ENCODE results near the gene E2F1. TPM values are rescaled to one million over a fixed set of nuclear protein-coding genes. Genes with fewer than 3 reads are reported as not detected.
"Not testable (repeated sequence)": the region's sequence is repeated elsewhere in the genome, so short reads cannot be mapped to it uniquely, and the experiment has no call there.

E2F1 gene
- polyA plus RNA-seq, 6 donors from 2014 or later: 0.16 to 0.78 (median 0.27) TPM; not detected in 2

DNA sequence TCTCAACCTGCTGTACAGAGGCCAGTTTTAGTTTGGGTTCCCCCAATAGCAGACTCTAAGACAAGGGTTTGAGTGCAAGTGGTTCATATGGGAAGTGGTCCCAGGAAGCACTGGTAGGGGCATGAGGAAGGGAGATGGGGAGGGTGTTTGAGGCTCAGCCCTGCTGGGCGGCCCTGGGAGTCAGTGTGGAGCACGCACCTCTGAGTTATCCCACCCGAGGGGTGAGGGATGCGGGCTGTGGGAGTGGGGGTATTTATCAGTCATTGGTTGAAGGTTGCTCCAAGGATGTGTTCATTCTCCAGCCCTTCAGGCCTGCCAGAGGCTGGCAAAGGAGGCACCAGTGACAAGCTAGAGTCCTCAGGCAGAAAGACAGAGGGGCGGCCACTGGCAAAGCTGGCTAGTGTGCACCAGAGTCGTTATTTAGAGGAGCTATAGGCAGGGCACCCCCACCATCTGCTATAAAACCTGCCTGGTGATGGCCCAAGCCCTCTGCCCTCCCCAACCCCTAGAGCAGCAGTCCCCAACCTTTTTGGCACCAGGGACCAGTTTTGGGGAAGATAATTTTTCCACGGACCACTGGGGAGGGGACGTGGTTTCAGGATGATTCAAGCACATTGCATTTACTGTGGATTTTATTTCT is 17.4 kb upstream of the E2F1 start:
- no peak overlapping the region for H3K4me3 Mint-ChIP-seq
- H3K27ac Mint-ChIP-seq: no peak overlapping the region
- H3K9me3 Mint-ChIP-seq: peaks cover 0 to 2% (median 0%) of the 10 kb centered on the region in 7 donors
- H3K4me1 Mint-ChIP-seq: peaks cover 0 to 3% (median 0%) of the 10 kb centered on the region in 3 donors
- no peak for ATAC-seq (ENCODE audit: low read depth in 2 of 2)
- no peak for DNase-seq
- H3K36me3 Mint-ChIP-seq: peaks cover 0 to 6% of the 10 kb centered on the region in 2 donors
- no peaks in the 10 kb centered on the region for H3K27me3 Mint-ChIP-seq

DNA sequence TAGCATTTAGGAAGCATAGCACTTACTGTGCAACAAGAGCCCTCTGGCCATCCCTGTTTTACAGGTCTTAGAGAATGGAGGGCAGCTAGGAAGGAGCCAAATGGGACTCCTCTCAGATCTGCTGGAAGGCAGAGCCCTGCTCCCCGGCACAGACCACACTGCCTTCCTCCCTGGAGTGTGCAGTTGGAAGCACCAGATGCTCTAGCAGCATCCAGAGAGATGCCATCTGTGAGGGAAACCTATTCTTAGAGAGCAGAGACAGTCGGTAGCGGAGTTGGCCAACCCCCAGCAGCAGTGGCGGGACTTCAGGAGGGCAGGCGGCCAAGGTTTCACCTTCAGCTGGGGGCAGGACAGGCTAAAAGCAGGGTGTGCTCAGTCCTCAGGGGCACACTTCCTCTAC is 16.7 kb upstream of the E2F1 start:
- Mint-ChIP-seq H3K27ac (no peak overlapping the region), H3K27me3 (no peaks in the 10 kb centered on the region), H3K9me3 (peaks cover 0 to 2% (median 0%) of the 10 kb centered on the region in 7 donors), H3K4me3 (no peak overlapping the region), H3K4me1 (peaks cover 0 to 3% (median 0%) of the 10 kb centered on the region in 3 donors), H3K36me3 (peaks cover 0 to 6% of the 10 kb centered on the region in 2 donors)
- ATAC-seq (ENCODE audit: low read depth in 2 of 2) (no peak), DNase-seq (no peak)

DNA sequence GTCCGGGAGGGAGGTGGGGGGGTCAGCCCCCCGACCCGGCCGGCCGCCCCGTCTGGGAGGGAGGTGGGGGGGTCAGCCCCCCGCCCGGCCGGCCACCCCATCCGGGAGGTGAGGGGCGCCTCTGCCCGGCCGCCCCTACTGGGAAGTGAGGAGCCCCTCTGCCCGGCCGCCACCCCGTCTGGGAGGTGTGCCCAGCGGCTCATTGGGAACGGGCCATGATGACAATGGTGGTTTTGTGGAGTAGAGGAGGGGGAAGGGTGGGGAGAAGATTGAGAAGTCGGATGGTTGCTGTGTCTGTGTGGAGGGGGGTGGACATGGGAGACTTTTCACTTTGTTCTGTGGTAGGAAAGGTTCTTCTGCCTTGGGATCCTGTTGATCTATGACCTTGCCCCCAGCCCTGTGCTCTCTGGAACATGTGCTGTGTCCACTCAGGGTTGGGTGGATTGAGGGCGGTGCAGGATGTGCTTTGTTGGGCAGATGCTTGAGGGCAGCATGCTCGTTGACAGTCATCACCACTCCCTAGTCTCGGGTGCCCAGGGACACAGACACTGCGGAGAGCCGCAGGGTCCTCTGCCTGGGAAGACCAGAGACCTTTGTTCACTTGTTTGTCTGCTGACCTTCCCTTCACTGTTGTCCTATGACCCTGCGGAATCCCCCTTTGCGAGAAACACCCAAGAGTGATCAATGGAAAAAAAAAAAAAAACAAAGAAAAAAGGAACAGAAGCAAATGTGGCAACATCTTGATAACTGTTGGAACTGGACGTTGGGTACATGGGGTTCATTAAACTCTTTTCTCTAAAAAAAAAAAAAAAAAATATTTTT is 15.7 kb upstream of the E2F1 start:
- Mint-ChIP-seq H3K36me3 (no peaks in the 10 kb centered on the region), H3K9me3 (peaks cover 0 to 2% (median 0%) of the 10 kb centered on the region in 7 donors), H3K27me3 (no peaks in the 10 kb centered on the region), H3K4me3 (no peak overlapping the region), H3K27ac (no peak overlapping the region), H3K4me1 (peaks cover 0 to 3% (median 0%) of the 10 kb centered on the region in 3 donors)
- ATAC-seq (ENCODE audit: low read depth in 2 of 2) (no peak), DNase-seq (no peak)

DNA sequence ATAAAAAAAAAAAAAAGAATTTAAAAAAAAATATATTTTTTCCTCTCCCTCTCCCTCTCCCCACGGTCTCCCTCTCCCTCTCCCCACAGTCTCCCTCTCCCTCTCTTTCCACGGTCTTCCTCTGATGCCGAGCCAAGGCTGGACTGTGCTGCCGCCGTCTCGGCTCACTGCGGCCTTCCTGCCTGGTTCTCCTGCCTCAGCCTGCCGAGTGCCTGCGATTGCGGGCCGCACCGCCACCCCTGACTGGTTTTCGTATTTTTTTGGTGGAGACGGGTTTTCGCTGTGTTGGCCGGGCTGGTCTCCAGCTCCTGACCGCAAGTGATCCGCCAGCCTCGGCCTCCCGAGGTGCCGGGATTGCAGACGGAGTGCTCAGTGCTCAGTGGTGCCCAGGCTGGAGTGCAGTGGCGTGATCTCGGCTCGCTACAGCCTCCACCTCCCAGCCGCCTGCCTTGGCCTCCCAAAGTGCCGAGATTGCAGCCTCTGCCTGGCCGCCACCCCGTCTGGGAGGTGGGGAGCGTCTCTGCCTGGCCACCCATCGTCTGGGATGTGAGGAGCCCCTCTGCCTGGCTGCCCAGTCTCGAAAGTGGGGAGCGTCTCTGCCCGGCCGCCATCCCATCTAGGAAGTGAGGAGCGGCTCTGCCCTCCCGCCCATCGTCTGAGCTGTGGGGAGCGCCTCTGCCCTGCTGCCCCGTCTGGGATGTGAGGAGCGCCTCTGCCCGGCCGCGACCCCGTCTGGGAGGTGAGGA is 14.7 kb upstream of the E2F1 start:
- H3K4me3 Mint-ChIP-seq; H3K27ac Mint-ChIP-seq; H3K9me3 Mint-ChIP-seq; DNase-seq; H3K36me3 Mint-ChIP-seq; H3K27me3 Mint-ChIP-seq; H3K4me1 Mint-ChIP-seq; ATAC-seq (ENCODE audit: low read depth in 2 of 2): not testable (repeated sequence)

DNA sequence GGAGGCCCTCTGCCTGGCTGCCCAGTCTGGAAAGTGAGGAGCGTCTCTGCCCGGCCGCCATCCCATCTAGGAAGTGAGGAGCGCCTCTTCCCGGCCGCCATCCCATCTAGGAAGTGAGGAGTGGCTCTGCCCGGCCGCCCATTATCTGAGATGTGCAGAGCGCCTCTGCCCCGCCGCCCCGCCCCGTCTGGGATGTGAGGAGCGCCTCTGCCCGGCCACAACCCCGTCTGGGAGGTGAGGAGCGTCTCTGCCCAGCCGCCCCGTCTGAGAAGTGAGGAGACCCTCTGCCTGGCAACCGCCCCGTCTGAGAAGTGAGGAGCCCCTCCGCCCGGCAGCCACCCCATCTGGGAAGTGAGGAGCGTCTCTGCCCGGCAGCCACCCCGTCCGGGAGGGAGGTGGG is 12.8 kb upstream of the E2F1 start:
- not testable (repeated sequence) for H3K36me3 Mint-ChIP-seq; H3K27me3 Mint-ChIP-seq; H3K4me1 Mint-ChIP-seq; H3K9me3 Mint-ChIP-seq; DNase-seq; H3K4me3 Mint-ChIP-seq; ATAC-seq (ENCODE audit: low read depth in 2 of 2); H3K27ac Mint-ChIP-seq

DNA sequence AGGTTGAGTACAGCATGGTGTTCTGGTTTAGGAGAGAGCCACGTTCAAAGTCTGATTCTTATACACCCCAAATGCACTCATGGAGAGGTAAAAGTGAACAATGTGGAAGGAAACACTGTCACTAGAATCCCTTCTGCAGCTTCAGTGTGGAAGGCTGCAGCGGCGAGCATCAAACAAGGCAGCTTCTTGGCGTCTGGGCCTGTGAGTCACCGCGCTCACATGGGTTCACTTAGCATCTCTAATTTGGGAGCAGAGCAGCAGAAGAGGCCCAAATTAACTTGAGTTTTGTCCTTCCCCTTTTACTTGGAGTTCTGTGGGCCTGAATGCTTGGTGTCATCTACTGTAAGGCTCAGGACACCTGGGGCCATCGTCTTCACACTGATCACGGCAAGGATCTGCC is 10.9 kb upstream of the E2F1 start:
- no peak for ATAC-seq (ENCODE audit: low read depth in 2 of 2)
- Mint-ChIP-seq H3K4me1 (peaks cover 0 to 3% (median 0%) of the 10 kb centered on the region in 3 donors), H3K4me3 (no peak overlapping the region), H3K9me3 (peaks cover 0 to 2% (median 0%) of the 10 kb centered on the region in 7 donors), H3K27me3 (no peaks in the 10 kb centered on the region), H3K27ac (peak overlapping the region in 1 of 6 donors; percentile 30), H3K36me3 (no peaks in the 10 kb centered on the region)
- no peak for DNase-seq

DNA sequence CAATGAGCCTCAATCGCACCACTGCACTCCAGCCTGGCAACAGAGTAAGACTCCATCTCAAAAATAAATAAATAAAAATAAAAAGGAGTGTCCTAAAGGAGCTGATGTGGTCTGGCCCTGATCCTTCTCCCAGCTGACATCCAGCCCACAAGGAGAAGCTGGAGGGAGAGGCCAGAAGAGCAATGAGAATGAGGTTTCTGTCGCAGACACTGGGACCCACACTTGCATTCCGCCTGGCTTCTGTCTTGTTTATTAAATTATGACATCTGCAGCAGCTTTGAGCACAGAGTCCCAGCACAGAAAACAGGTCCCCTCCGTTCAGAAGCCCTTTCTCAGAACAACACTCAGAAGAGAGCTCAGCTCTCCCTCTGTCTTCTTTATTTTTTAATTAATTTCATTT is 10.3 kb upstream of the E2F1 start:
- H3K9me3 Mint-ChIP-seq: peaks cover 0 to 2% (median 0%) of the 10 kb centered on the region in 7 donors
- no peak for DNase-seq
- no peak overlapping the region for H3K4me3 Mint-ChIP-seq
- H3K27me3 Mint-ChIP-seq: no peaks in the 10 kb centered on the region
- no peak overlapping the region for H3K27ac Mint-ChIP-seq
- H3K4me1 Mint-ChIP-seq: peaks cover 0 to 5% (median 0%) of the 10 kb centered on the region in 3 donors
- no peak for ATAC-seq (ENCODE audit: low read depth in 2 of 2)
- H3K36me3 Mint-ChIP-seq: no peaks in the 10 kb centered on the region

DNA sequence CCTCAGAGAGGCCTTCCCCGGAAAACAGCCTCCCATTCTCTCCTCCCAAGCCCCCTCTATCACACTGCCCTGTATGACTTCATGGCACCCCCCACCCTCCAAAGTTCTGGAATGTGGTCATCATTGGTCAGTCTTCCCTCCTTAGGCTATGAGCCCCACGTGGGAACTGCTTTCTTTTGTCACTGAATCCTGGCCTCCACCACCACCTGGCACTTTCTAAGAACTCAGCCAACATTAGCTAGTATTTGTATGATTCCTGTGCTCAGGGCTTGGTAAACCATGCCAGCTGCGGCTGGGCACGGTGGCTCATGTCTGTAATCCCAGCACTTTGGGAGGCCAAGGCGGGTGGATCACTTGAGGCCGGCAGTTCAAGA is 8.4 kb upstream of the E2F1 start:
- peaks cover 0 to 2% (median 0%) of the 10 kb centered on the region in 7 donors for H3K9me3 Mint-ChIP-seq
- H3K4me3 Mint-ChIP-seq: no peak overlapping the region
- H3K27me3 Mint-ChIP-seq: no peaks in the 10 kb centered on the region
- DNase-seq (no peak), ATAC-seq (ENCODE audit: low read depth in 2 of 2) (no peak)
- H3K36me3 Mint-ChIP-seq: no peaks in the 10 kb centered on the region
- peak overlapping the region in 1 of 6 donors; percentile 14 for H3K27ac Mint-ChIP-seq
- H3K4me1 Mint-ChIP-seq: peaks cover 0 to 7% (median 0%) of the 10 kb centered on the region in 3 donors

DNA sequence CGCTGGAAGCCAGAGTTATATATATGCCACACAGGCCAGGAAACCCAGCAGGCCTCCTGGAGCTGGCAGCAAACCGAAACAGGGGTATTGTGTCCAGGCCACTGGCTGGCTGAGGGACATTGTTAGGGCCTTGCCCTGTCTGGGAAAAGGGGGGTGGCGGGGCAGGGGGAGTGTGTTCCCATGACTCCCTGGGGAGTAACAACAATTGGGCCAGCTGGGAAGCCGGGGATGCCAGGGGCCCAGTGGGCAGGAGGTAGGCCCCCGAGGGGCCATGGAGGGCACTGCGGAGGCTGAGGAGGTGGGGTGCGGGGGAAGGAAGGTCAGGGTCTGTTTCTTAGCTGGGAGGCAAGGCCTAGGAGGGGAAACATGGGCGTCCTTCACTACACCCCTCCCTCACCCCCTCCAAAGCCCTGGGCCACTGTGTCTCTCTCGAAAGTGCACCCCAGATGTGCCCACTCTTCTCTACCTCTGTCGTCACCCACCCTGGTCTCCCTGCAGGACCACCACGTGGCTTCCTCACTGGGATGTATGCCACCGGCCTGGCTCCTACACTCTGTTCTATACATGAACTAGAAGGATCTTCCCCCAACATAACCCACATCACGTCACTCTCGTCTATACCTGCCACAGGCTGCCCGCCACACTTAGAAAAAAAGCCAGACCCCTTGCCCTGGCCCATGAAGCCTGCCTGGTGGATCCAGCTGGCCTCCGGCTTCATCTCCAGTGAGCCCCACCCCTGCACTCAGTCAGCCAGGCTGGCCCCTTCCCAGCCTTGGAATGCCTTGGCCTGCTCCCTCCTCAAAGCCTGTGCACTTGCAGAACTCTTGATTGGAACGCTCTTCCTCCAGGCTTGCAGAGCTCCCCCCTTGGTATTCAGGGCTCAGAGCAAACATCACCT is 7.8 kb upstream of the E2F1 start:
- H3K4me1 Mint-ChIP-seq: peaks cover 0 to 7% (median 0%) of the 10 kb centered on the region in 3 donors
- H3K4me3 Mint-ChIP-seq: no peak overlapping the region
- no peak for ATAC-seq (ENCODE audit: low read depth in 2 of 2)
- no peaks in the 10 kb centered on the region for H3K27me3 Mint-ChIP-seq
- no peak for DNase-seq
- H3K27ac Mint-ChIP-seq: peak overlapping the region in 1 of 6 donors; percentile 14
- H3K36me3 Mint-ChIP-seq: no peaks in the 10 kb centered on the region
- peaks cover 0 to 2% (median 0%) of the 10 kb centered on the region in 7 donors for H3K9me3 Mint-ChIP-seq

DNA sequence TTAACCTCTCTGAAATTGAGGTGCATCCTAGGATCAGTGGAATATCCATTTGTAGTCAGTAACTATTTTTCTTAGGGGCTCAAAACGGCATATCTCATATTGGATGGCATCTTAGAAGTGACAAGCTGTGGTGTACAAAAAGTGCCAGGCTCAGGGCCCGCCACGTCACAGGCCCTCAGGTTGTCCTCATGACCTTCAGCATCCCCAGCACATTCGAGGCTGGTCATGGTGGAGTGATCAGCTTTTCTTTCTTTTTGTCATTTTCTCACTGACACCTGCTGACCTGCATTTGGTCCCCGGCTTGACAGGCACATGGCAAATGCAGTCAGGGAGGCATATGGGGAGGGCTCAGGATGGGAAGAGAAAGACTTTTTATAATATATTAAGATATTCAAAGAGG is 7.1 kb upstream of the E2F1 start:
- H3K4me1 Mint-ChIP-seq: peaks cover 0 to 7% (median 0%) of the 10 kb centered on the region in 3 donors
- H3K27ac Mint-ChIP-seq: peak overlapping the region in 1 of 6 donors; percentile 47
- H3K9me3 Mint-ChIP-seq: no peaks in the 10 kb centered on the region
- no peaks in the 10 kb centered on the region for H3K27me3 Mint-ChIP-seq
- no peak for ATAC-seq (ENCODE audit: low read depth in 2 of 2)
- H3K36me3 Mint-ChIP-seq: no peaks in the 10 kb centered on the region
- DNase-seq: no peak
- H3K4me3 Mint-ChIP-seq: no peak overlapping the region

DNA sequence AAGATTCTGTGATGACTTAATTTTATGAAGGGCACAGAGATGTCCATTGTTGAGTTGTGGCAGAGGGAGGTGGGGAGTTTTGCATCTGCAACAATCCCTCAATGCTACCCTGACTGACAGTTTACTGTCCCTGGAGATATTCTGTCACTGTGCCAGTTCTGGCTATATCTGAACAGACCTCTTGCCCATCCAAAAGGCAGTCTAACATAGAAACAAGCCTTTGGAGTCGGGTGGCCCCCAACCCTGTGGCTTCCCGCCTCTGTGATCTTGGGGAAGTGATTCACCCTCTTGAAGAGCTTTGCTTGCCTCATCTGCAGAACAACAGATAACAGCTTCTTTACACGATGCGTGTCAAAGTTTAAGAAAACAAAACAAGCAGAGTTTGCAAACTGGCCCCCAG is 3.8 kb upstream of the E2F1 start:
- Mint-ChIP-seq H3K27ac (no peak overlapping the region), H3K4me1 (peaks cover 10 to 18% (median 13%) of the 10 kb centered on the region in 3 donors), H3K9me3 (no peaks in the 10 kb centered on the region), H3K4me3 (no peak overlapping the region), H3K27me3 (no peaks in the 10 kb centered on the region), H3K36me3 (no peaks in the 10 kb centered on the region)
- DNase-seq (no peak), ATAC-seq (ENCODE audit: low read depth in 2 of 2) (no peak)

DNA sequence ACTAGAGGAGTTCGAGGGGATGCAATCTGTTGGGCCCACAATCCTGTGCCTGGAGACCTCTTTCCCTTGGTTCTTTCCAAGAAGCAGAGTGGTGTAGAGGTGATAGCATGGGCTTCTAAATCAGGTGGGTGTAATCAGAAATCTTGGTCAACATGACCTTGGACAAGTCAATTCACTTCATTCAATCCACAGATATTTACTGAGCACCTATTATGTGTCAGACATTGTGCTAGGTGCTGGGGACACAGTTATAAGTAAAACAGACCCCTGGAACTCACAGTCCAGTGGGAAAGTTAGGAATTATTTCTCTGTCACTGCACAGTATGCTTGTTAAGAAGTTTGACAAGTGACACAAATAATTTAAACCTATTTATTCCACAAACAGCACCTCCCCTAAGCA is 3.3 kb upstream of the E2F1 start:
- Mint-ChIP-seq H3K4me3 (no peak overlapping the region), H3K36me3 (no peaks in the 10 kb centered on the region), H3K27ac (no peak overlapping the region), H3K4me1 (peaks cover 15 to 18% (median 17%) of the 10 kb centered on the region in 3 donors), H3K27me3 (no peaks in the 10 kb centered on the region), H3K9me3 (no peaks in the 10 kb centered on the region)
- ATAC-seq (ENCODE audit: low read depth in 2 of 2) (no peak), DNase-seq (no peak)

DNA sequence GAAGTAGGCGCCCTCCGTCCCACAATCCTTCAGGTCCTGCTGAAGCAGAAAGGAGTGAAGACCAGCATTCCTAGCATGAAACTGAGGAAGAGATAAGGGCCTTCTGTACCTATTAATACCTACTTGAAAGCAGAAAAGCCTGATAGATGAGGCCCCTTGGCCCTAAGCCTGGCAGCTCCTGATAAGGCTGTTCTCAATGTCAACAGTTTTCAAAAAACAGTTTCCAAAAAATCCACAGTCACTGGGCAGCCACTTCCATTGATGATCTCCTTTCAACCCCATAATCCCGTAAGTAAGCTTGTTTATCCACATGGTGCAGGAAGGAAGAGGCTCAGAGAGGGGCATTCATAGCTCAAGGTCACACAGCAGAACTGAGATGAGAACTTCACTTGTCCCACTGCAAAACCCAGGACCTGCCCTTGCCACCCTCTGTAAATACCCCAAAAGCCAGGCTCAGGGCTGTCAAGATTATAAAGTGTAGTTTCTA is 2.8 kb upstream of the E2F1 start:
- no peak overlapping the region for H3K27ac Mint-ChIP-seq
- H3K27me3 Mint-ChIP-seq: no peaks in the 10 kb centered on the region

More for the DNA sequence above, 2.8 kb upstream of the E2F1 start:
- ATAC-seq (ENCODE audit: low read depth in 2 of 2) (no peak), DNase-seq (no peak)
- no peak overlapping the region for H3K4me3 Mint-ChIP-seq
- H3K9me3 Mint-ChIP-seq: no peaks in the 10 kb centered on the region
- H3K36me3 Mint-ChIP-seq: no peaks in the 10 kb centered on the region
- H3K4me1 Mint-ChIP-seq: peaks cover 17 to 19% (median 18%) of the 10 kb centered on the region in 3 donors
